HEK293 (cell line): ENCODE results near the gene MSS51.

ENCODE experiments used
- CTCF ChIA-PET: fragments of 350-600 bp; formaldehyde crosslinking; extraction: SDS; loops from one replicate; lab custom pipeline; 2021; ENCODE audit warnings: antibody characterized with exemption; lab: Yijun Ruan, JAX
- POLR2A ChIA-PET: fragments of 300-600 bp; formaldehyde crosslinking; extraction: SDS; loops from one replicate; lab custom pipeline; 2020; ENCODE audit warnings: antibody characterized with exemption, inconsistent platforms; lab: Yijun Ruan, JAX
- H3K27ac ChIP-seq: fragments of 200-500 bp; sonication (Bioruptor generic); 2 replicates; pipeline ENCODE4 v1.5.1; 2014; ENCODE audit warnings: low read depth, low read length, control low read depth, inconsistent platforms; ENCODE audit errors: extremely low read depth
- H3K36me3 ChIP-seq, 2 experiments: fragments of 200-500 bp in 1 of 2; sonication (Bioruptor generic) in 1 of 2; 1 replicate in 1 of 2; 2 replicates in 1 of 2; pipeline ENCODE4 v1.5.1; 2014 to 2017; ENCODE audit warnings: inconsistent platforms in 2 of 2, low read length in 2 of 2; ENCODE audit not compliant: control insufficient read depth in 2 of 2, insufficient read depth in 1 of 2
- H3K4me1 ChIP-seq: fragments of 200-500 bp; sonication (Bioruptor generic); 2 replicates; pipeline ENCODE4 v1.5.1; 2014; ENCODE audit warnings: mild to moderate bottlenecking, low read length, inconsistent platforms; ENCODE audit not compliant: control insufficient read depth, insufficient read depth
- H3K4me3 ChIP-seq: 2 replicates; pipeline ENCODE4 v1.5.1; 2011; ENCODE audit warnings: low read depth, mild to moderate bottlenecking, control low read depth, low read length, moderate library complexity
- H3K9me3 ChIP-seq: fragments of 200-500 bp; sonication (Bioruptor generic); 2 replicates; pipeline ENCODE4 v1.5.1; 2014; ENCODE audit warnings: low read depth, low read length, inconsistent platforms; ENCODE audit not compliant: control insufficient read depth, insufficient read depth
- ATF2 ChIP-seq: fragments of 450-650 bp; formaldehyde crosslinking; IDR thresholded peaks from 2 replicates; pipeline ENCODE4 v1.5.1; 2016; ENCODE audit warnings: missing biosample characterization, missing genetic modification characterization, low read depth
- GFI1B ChIP-seq: fragments of 450-650 bp; formaldehyde crosslinking; IDR thresholded peaks from 2 replicates; pipeline ENCODE4 v1.5.1; 2016; ENCODE audit warnings: missing biosample characterization, missing genetic modification characterization
- PRDM2 ChIP-seq: fragments of 450-650 bp; formaldehyde crosslinking; IDR thresholded peaks from 2 replicates; pipeline ENCODE4 v1.5.1; 2016; ENCODE audit warnings: missing biosample characterization, missing genetic modification characterization, borderline replicate concordance
- TSHZ1 ChIP-seq: fragments of 450-650 bp; formaldehyde crosslinking; IDR thresholded peaks from 2 replicates; pipeline ENCODE4 v1.5.1; 2016; ENCODE audit warnings: missing biosample characterization, missing genetic modification characterization, borderline replicate concordance
- YY1 ChIP-seq: fragments of 450-650 bp; formaldehyde crosslinking; IDR thresholded peaks from 2 replicates; pipeline ENCODE4 v1.5.1; 2018; ENCODE audit warnings: missing biosample characterization, missing genetic modification characterization
- ZBTB17 ChIP-seq: fragments of 450-650 bp; formaldehyde crosslinking; IDR thresholded peaks from 2 replicates; pipeline ENCODE4 v1.5.1; 2016; ENCODE audit warnings: missing biosample characterization, missing genetic modification characterization
- ZBTB8A ChIP-seq: fragments of 450-650 bp; formaldehyde crosslinking; IDR thresholded peaks from 2 replicates; pipeline ENCODE4 v1.5.1; 2016; ENCODE audit warnings: missing biosample characterization, missing genetic modification characterization
- ZFP41 ChIP-seq: fragments of 450-650 bp; formaldehyde crosslinking; IDR thresholded peaks from 2 replicates; pipeline ENCODE4 v1.5.1; 2016; ENCODE audit warnings: missing biosample characterization, missing genetic modification characterization, borderline replicate concordance
- ZNF146 ChIP-seq: fragments of 450-650 bp; formaldehyde crosslinking; IDR thresholded peaks from 2 replicates; pipeline ENCODE4 v1.5.1; 2016; ENCODE audit warnings: missing biosample characterization, missing genetic modification characterization
- ZNF292 ChIP-seq: fragments of 450-650 bp; formaldehyde crosslinking; IDR thresholded peaks from 2 replicates; pipeline ENCODE4 v1.5.1; 2016; ENCODE audit warnings: low read depth, missing biosample characterization, missing genetic modification characterization, borderline replicate concordance
- TF ChIP-seq, protein P1 (sequence below): fragments of 450-650 bp; formaldehyde crosslinking; IDR thresholded peaks from 2 replicates; pipeline ENCODE4 v1.5.1; 2016; ENCODE audit warnings: missing biosample characterization, missing genetic modification characterization

The MSS51 gene

GRCh38 chr10:73413108-73413527 is 20.2 kb downstream of the MSS51 start:
- H3K27ac ChIP-seq, result peak overlapping the region; percentile 83
- CTCF ChIA-PET, result no interaction called here
- 0 out of 2 replicates have a peak, but pooled peaks have one; percentile 29 for TF ChIP-seq YY1 (tag by site-specific recombination)
- TF ChIP-seq ATF2 (tag by site-specific recombination), result peak; percentile 7; the same call in 1 of the 2 replicates
- no peak for TF ChIP-seq ZNF292 (tag by site-specific recombination)
- TF ChIP-seq GFI1B, result peak; percentile 93
- TF ChIP-seq, protein P1, sequence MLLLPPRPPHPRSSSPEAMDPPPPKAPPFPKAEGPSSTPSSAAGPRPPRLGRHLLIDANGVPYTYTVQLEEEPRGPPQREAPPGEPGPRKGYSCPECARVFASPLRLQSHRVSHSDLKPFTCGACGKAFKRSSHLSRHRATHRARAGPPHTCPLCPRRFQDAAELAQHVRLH (tag by site-specific recombination), result 0 out of 2 replicates have a peak, but pooled peaks have one; percentile 23
- no peak for TF ChIP-seq ZFP41 (tag by site-specific recombination)
- TF ChIP-seq TSHZ1 (tag by site-specific recombination), result no peak
- TF ChIP-seq ZBTB8A (tag by site-specific recombination), result no peak
- TF ChIP-seq ZBTB17 (tag by site-specific recombination), result peak; percentile 86
- no peaks in the 10 kb centered on the region; a peak in 1 of 3 replicates for H3K36me3 ChIP-seq
- H3K4me1 ChIP-seq, result no peaks in the 10 kb centered on the region
- no peaks in the 10 kb centered on the region for H3K9me3 ChIP-seq
- POLR2A ChIA-PET, result interaction anchor here (0.6 to 3.2 kb wide), 6 partner anchors 15 to 179 kb away, joined by 3 to 22 read pairs (median 3); partner anchors contain the start of genes CFAP70, DNAJC9 and PPP3CB
- peak overlapping the region; percentile 99 for H3K4me3 ChIP-seq

GRCh38 chr10:73410897-73411296 is 22.5 kb downstream of the MSS51 start:
- H3K9me3 ChIP-seq, result no peaks in the 10 kb centered on the region
- POLR2A ChIA-PET, result interaction anchor here (0.6 to 0.8 kb wide), 3 partner anchors 9 to 106 kb away, joined by 3 read pairs; no protein-coding TSS in a partner anchor
- no peaks in the 10 kb centered on the region for H3K4me1 ChIP-seq
- peaks cover 4 to 6% of the 10 kb centered on the region in 2 experiments; a peak in 2 of 3 replicates for H3K36me3 ChIP-seq
- no peak overlapping the region for H3K4me3 ChIP-seq
- CTCF ChIA-PET, result interaction anchor here (0.7 to 1.3 kb wide), 2 partner anchors 10 to 348 kb away, joined by 3 to 4 read pairs; no protein-coding TSS in a partner anchor
- TF ChIP-seq PRDM2 (tag by site-specific recombination), result no peak
- peak; percentile 86 for TF ChIP-seq ZNF146 (tag by site-specific recombination)
- no peak overlapping the region for H3K27ac ChIP-seq
